Mononuclear cell (primary cell): ENCODE measurements around the gene SORCS2. TPM values are rescaled to one million over a fixed set of nuclear protein-coding genes. Genes with fewer than 3 reads are reported as not detected.

Experiments used
- H3K27me3 ChIP-seq: 2 replicates; pipeline ENCODE4 v1.6.0; 2011; ENCODE audit warnings: low read length, control low read depth; ENCODE audit not compliant: insufficient read depth
- H3K4me1 ChIP-seq: 2 replicates; pipeline ENCODE4 v1.5.1; 2011; ENCODE audit warnings: mild to moderate bottlenecking, low read length, control low read depth; ENCODE audit not compliant: insufficient read depth
- H3K4me3 ChIP-seq: 2 replicates; pipeline ENCODE4 v1.5.1; 2011; ENCODE audit warnings: mild to moderate bottlenecking, low read length, moderate library complexity
- H3K9me3 ChIP-seq: 2 replicates; pipeline ENCODE4 v1.5.1; 2011; ENCODE audit warnings: low read depth, mild to moderate bottlenecking, control low read depth, low read length
- total RNA-seq: library from RNA; depleted of rRNA; stranded (reverse); fragments of >200 nt; gene quantifications from one replicate; pipeline ENCODE4 v1.2.3, GENCODE V29; 2012

The SORCS2 gene
- total RNA-seq, 1 donor = 0.10 TPM

DNA sequence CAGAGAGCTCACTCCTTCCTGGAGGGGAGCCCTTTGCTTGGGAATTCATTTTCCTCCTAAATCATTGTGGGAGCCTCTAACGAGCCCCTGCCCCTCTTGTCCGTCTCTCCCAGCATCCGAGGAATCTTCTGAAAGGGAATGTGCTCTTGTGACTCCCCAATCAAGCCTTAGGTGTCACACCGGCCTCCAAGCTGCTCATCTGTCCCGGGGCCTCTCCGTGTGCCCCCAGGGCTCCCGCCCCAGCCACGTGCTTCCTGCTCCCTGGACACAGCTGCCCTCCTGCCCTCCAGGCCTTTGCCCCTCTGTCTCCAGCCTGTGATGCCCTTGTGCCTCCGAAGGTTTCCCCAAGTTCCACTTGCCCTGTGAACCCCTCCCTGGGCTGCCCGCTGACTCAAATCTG, 507.5 kb downstream of the SORCS2 start:
- Histone ChIP-seq H3K27me3 (no peaks in the 10 kb centered on the region), H3K4me3 (no peak overlapping the region), H3K9me3 (no peaks in the 10 kb centered on the region), H3K4me1 (no peaks in the 10 kb centered on the region)

DNA sequence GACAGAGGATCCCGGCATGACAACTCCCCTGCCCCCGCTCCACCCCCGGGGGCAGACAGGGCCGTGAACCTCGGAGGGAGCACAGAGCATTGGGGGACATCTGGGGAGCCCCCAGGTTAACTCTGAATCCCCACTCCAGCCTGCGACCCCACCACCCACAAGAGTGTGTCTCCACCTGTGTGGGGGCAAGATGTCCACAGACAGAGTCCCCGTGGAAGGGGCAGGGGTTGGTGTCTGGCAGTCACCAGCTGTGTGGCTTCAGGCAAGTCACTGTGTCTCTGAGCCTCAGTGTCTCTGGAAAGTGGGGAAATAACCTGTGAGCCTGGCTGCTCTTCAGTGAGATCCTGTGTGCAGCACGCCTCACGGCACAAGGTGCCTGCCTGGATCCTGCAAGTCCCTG, 508.3 kb downstream of the SORCS2 start:
- H3K27me3 ChIP-seq = no peaks in the 10 kb centered on the region
- no peaks in the 10 kb centered on the region for H3K4me1 ChIP-seq
- no peaks in the 10 kb centered on the region for H3K9me3 ChIP-seq
- H3K4me3 ChIP-seq = no peak overlapping the region

DNA sequence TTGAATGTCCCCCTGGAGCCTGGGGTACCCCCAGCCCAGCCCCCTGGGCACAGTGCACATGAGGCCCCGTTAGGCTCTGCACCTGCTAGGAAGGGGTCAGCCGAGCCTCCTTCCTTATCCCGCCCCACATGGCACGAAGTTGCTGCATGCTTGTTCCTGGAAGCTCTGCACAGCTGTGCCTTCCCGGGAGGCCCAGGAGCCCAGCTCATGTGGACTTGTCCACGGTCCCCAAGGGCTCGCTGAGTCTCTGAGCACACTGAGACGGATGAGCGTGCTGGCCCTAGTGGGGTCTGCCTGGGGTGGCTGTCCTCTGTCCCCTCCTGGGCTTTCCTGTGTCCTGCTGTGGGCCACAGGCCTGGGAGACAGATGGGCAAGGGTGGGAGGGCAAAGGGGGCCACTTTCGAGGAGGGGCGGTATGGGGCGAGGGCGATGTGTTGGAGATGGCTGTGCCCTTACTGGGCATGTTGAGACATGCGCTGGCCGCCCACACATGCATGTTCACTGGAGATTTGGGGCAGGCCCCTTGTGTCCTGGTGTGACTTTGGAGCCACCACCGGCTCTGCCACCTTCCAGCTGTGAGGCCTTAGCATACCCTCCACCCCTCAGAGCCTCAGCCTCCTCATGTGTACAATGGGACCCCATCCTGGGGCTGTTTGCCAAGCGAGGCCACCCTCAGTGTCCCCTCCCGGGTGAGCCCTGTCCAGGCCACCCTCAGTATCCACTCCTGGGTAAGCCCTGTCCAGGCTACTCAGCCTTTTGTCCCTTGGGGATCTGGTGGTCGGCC, 509.7 kb downstream of the SORCS2 start:
- H3K27me3 ChIP-seq = no peaks in the 10 kb centered on the region

DNA sequence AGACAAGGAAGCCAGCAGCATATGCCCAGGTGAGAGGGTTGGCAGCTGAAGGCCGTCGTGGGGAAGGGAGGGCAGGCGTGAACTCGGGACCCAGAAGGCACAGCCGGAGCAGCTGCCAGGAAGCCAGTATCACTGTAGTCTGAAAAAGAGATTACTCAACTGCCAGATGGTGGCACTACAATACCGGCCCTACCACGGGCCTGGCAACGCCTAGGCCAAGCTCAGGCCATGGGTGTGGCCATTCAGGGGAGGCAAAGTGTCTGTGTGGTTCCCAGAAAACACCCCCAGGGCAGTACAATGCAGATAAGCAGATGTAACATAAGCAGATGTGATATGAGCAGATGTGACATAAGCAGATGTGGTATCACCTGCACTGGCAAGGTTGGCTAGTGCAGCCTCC, 511.4 kb downstream of the SORCS2 start:
- H3K4me3 ChIP-seq = no peak overlapping the region
- H3K27me3 ChIP-seq = no peaks in the 10 kb centered on the region
- H3K9me3 ChIP-seq = no peaks in the 10 kb centered on the region
- H3K4me1 ChIP-seq = no peaks in the 10 kb centered on the region

More for the DNA sequence above, 509.7 kb downstream of the SORCS2 start:
- H3K4me3 ChIP-seq = no peak overlapping the region
- no peaks in the 10 kb centered on the region for H3K4me1 ChIP-seq
- no peaks in the 10 kb centered on the region for H3K9me3 ChIP-seq

DNA sequence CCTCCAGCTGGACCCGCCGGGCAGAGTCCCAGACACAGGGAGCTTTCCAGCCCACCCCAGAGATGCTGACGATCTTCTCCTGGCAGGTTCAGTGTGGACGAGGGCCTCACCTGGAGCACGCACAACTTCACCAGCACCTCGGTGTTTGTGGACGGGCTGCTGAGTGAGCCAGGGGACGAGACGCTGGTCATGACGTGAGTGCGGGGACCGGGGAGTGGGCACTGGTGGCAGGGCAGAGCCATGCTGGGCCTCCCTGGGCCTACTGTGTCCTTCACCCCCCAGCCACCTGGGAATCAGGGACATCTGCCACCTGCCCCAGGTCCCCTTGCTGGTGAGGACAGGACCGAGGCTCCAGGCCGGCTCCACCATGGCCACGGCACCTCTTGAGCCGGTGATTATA, 511.8 kb downstream of the SORCS2 start:
- no peaks in the 10 kb centered on the region for H3K9me3 ChIP-seq
- H3K4me3 ChIP-seq = no peak overlapping the region
- no peaks in the 10 kb centered on the region for H3K27me3 ChIP-seq
- no peaks in the 10 kb centered on the region for H3K4me1 ChIP-seq

DNA sequence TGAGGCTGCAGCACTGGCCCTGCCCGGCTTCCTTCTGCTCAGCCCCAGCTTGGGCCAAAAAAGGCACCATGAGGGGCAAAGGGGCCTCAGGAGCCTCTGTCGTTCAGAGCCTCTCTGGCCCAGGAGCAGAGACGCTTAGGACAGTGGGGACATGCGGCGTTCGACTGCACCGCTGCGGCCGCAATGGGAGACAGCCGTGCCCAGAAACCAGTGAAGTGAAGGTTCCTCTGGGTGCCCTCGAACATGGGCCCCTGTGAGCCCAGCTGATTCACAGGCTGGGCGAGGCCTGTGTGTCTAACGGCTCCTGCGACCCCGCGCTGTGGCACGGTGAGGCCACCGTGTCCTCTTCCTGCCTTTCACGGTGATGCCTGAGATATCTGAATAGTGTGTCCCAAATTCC, 512.3 kb downstream of the SORCS2 start:
- no peaks in the 10 kb centered on the region for H3K9me3 ChIP-seq
- no peaks in the 10 kb centered on the region for H3K27me3 ChIP-seq
- H3K4me3 ChIP-seq = no peak overlapping the region
- no peaks in the 10 kb centered on the region for H3K4me1 ChIP-seq

DNA sequence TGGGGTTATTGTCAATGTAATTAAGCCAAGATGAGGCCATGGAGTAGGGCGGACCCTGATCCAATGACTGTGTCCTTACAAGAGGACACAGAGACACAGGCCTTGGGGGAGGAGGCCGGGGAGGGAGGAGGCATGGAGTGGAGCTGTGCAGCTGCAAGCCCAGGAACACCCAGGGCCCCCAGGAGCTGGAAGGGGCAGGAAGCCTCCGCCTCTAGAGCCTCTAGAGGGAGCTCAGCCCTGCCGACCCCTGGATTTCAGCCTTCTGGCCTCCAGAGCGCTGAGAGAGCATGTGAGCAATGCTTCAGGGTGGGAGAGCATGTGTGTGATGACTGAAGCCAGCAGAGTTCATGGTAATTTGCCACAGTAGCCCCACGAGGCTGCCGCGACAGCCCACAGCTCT, 512.7 kb downstream of the SORCS2 start:
- H3K4me3 ChIP-seq = no peak overlapping the region
- H3K4me1 ChIP-seq = no peaks in the 10 kb centered on the region
- H3K27me3 ChIP-seq = no peaks in the 10 kb centered on the region
- H3K9me3 ChIP-seq = no peaks in the 10 kb centered on the region

DNA sequence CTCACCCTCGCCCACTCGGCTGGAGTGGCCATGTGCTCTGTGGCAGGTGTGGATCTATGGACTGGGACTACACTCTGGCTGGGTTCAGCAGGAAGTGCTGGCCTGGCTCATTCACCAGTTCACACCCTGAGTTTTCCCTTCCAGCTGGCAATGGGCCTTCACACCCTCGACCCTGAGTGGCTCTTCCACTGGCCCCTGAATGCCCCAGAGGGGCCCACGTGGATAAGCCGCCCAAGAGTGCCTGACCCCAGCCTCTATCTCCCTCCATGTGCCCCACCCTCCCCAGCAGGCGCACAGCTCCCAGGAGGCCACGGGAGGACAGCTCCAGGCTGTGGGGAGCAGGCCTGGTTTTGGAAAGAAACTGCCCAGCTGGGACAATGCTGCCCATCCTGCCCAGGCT, 513.3 kb downstream of the SORCS2 start:
- Histone ChIP-seq H3K4me3 (no peak overlapping the region), H3K9me3 (no peaks in the 10 kb centered on the region), H3K4me1 (no peaks in the 10 kb centered on the region), H3K27me3 (no peaks in the 10 kb centered on the region)

DNA sequence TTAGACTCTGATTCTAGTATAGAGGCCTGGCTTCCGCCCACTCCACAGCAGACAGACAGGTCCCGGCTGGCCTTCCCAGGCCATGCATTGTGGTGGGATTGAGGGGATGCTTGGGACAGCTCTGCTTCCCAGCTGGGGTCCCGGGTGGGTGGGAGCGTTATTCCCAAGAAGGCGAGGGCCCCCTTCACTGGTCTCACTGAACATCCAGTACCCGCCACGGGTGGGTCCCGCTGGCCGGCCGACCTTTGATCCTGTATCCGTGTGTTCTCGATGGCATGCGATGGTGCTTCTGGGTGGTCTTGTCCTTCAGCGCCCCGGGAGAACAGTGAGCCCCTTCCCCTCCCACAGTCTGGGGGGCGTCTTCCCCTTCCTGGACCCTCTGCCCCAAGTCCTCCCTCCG, 515.9 kb downstream of the SORCS2 start:
- Histone ChIP-seq H3K9me3 (no peaks in the 10 kb centered on the region), H3K4me1 (no peaks in the 10 kb centered on the region), H3K27me3 (no peaks in the 10 kb centered on the region)

DNA sequence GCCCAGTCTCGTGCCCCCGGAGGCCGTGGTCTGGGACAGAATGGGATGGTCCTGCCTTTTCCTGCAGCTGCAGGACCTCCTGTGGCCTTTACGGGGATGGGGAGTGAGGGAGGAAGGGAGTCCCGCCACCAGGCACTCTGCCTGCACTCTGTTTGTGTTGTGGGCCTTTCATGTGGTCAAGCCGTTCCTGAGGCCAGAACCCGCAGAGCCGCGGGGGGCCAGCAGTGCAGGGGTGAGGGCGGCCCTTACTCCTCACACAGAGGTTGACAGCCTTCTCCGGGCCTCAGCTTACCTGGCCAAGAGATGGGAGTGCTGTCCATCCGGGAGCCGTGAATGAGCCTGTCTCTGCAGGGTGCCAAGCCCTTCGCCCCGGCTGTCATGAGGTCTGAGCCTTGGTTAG, 516.6 kb downstream of the SORCS2 start:
- no peaks in the 10 kb centered on the region for H3K27me3 ChIP-seq
- H3K4me3 ChIP-seq = no peak overlapping the region
- no peaks in the 10 kb centered on the region for H3K9me3 ChIP-seq
- H3K4me1 ChIP-seq = no peaks in the 10 kb centered on the region

More for the DNA sequence above, 515.9 kb downstream of the SORCS2 start:
- H3K4me3 ChIP-seq = no peak overlapping the region

DNA sequence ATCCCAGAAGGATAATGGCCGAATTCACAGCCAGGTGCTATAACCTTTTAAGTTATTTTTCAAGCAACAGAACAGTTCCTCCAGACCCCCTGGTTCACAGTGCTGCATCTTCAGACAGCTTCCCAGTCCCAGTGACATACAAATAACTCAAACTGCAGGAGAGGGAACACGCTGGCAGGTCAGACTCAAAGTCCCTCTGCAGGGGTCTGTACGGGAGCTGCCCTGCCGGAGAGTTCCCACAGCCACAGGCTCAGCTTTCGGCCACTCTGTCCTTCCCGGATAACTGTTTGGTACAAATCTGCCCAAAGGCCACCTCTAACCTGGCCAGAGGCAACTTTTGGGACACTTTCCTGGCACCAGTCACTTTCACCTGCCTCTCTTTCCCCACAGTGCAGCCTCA, 517.1 kb downstream of the SORCS2 start:
- no peaks in the 10 kb centered on the region for H3K27me3 ChIP-seq
- no peaks in the 10 kb centered on the region for H3K4me1 ChIP-seq
- no peaks in the 10 kb centered on the region for H3K9me3 ChIP-seq
- no peak overlapping the region for H3K4me3 ChIP-seq

DNA sequence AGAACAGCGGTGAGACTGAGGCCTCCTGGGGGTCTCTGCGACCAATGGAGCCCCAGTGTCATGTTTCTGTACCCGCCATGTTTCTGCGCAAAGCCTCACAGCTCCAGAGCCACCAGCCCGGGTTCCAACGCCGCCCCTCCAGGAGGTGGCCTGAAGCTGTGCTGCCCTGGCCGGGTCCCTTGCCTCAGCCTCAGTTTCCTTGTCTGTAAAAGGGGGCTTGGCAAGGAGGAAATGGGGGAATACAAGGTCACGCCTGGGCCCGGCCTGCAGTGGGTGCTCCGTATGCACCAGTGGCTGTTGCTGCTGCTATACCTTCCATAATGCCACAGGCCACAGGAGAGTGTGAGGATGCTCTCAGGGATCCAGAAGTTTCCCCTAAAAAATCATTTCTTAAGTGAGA, 517.8 kb downstream of the SORCS2 start:
- Histone ChIP-seq H3K4me1 (no peaks in the 10 kb centered on the region), H3K9me3 (no peaks in the 10 kb centered on the region), H3K27me3 (no peaks in the 10 kb centered on the region), H3K4me3 (no peak overlapping the region)

DNA sequence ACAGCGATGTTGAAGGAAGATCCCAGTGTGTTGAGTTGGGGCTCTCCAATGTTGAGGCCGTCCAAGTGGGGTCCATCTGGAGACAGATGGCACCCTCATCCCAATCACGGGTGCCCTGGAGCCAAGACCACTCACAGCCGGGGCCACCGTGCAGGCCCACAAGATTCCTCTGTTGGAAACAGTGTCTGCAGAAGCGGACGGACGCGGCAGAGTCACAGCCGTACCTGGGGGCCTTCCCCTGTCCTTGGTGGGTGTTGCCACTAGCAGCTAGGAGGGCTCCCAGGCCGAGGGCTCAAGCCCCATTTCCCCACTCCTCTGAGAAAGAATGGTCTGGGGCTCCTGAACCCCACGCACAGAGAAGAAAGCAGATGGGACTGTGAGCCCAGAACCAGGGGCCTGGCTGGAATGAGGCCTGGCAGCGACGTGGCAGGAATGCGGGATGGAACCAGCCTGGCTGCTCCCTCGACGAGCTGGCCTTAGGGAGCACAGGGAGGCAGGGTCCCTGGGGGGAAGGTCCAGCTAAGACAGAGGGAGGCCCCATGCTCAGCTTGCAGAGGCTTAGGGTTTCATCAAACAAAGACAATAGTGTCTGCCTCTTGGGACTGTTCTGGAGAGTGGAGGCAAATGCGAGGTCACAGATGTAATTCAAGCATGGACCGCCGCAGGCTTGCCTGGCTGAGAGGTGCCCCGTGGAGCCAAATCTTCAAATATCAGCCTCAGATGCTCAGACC, 518.4 kb downstream of the SORCS2 start:
- Histone ChIP-seq H3K9me3 (no peaks in the 10 kb centered on the region), H3K4me1 (no peaks in the 10 kb centered on the region), H3K4me3 (no peak overlapping the region), H3K27me3 (no peaks in the 10 kb centered on the region)

DNA sequence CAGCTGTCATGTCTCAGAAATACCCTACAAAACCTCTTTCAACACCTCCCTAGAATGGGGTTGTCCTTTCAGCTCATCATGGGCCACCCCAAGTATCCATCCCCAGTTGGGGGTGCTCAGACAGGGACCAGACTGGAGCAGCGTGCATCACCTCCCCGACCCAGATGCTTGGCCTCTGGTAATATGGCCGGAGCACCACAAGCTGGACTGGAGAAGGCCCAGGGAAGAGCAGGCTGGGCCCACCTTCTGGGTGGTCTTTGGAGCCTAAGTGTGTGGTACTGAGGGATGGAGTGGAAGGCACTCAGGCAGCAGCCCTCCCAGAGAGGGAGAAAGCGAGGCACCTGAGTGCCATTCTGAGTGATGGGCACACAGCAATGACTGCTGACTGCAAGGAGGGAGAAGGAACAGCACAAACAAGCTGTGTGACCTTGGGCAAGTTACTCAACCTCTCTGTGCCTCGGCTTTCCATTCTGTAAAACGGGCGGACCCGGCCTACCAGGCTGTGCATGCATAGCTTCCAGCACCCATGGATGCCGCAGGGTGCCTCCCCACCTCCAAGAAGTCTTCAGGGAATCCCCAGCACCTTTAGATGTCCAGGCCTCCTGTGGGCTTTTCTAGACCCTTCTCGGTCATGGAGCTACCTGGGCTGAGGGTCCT, 519.1 kb downstream of the SORCS2 start:
- no peaks in the 10 kb centered on the region for H3K27me3 ChIP-seq
- H3K9me3 ChIP-seq = no peaks in the 10 kb centered on the region
- no peak overlapping the region for H3K4me3 ChIP-seq
- no peaks in the 10 kb centered on the region for H3K4me1 ChIP-seq

DNA sequence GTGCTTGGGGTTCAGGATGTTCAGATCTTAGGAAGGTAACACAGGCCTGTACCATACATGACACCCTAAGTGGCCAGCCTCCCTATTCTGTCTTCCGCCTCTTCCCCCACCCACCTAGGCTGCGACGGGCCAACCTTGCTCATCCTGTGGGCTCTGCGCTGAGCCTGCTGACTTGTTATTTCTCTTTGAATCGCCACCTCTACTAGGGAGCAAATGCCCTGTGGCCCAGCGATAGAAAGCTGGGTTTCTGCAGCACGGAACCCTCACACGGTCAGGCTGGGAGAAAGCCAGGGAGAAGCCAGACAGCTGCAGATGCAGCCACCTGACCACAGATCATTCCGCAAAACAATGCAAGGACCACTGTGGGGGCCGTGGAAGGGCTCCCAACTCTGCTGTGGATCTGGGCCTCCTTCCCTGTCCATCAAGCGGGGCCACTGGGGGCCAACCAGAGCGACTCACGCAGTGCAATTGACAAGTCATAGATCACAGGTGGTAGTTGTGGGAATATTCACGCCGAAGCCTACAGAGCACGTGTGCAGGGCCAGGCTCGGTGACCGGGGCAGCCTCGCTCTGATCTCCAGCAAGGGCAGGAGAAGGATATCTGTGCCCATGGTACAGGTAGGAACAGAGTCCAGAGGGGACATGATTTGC, 519.8 kb downstream of the SORCS2 start:
- Histone ChIP-seq H3K27me3 (no peaks in the 10 kb centered on the region), H3K4me1 (no peaks in the 10 kb centered on the region), H3K4me3 (no peak overlapping the region), H3K9me3 (no peaks in the 10 kb centered on the region)
